ENCODE data around the gene RTP5.

- TF ChIP-seq POLR2A (IDR thresholded peaks at IDR 0.05) (no peak), CTCF (IDR thresholded peaks at IDR 0.05) (no peak)
These were observed 7.1 kb downstream of the RTP5 start for GRCh38 chr2:241876528-241877196.

Data from body of pancreas (tissue), 4 donors.